HG02610 (cell line): ENCODE data around the gene QPRT.
"Not testable (repeated sequence)": the region's sequence is repeated elsewhere in the genome, so short reads cannot be mapped to it uniquely, and the experiment has no call there.

Experiments used
- ATAC-seq: cut with Tn5 transposase; IDR thresholded peaks from one replicate; pipeline ENCODE4 v1.9.1; 2021; ENCODE audit warnings: mild to moderate bottlenecking, moderate library complexity; ENCODE audit not compliant: unreplicated experiment

QPRT gene

GRCh38 chr16:29678691-29679267, at the start of gene QPRT:
Gene QPRT (plus strand): TSS chr16:29679180. CDS start chr16:29679198, 18 bp downstream.
- ATAC-seq, result no peak

GRCh38 chr16:29629318-29629717, 49.7 kb upstream of the QPRT start:
- ATAC-seq, result not testable (repeated sequence)

- ATAC-seq, result not testable (repeated sequence)
These were observed 47.3 kb upstream of the QPRT start for GRCh38 chr16:29631658-29632057.

GRCh38 chr16:29635902-29636301, 43.1 kb upstream of the QPRT start:
- not testable (repeated sequence) for ATAC-seq

- ATAC-seq, result not testable (repeated sequence)
These were observed 42.6 kb upstream of the QPRT start for GRCh38 chr16:29636368-29636767.

GRCh38 chr16:29638751-29639150, 40.2 kb upstream of the QPRT start:
- not testable (repeated sequence) for ATAC-seq

GRCh38 chr16:29641561-29641960, 37.4 kb upstream of the QPRT start:
- no peak for ATAC-seq

- ATAC-seq, result no peak
These were observed 35.4 kb upstream of the QPRT start for GRCh38 chr16:29643596-29643995.

GRCh38 chr16:29644338-29644857, 34.6 kb upstream of the QPRT start:
- peak; percentile 55 for ATAC-seq

- no peak for ATAC-seq
These were observed 33.8 kb upstream of the QPRT start for GRCh38 chr16:29644973-29645693.

GRCh38 chr16:29645694-29646187, 33.2 kb upstream of the QPRT start:
- ATAC-seq, result peak; percentile 44

- no peak for ATAC-seq
These were observed 32.0 kb upstream of the QPRT start for GRCh38 chr16:29646947-29647346.

- no peak for ATAC-seq
These were observed 29.1 kb upstream of the QPRT start for GRCh38 chr16:29649588-29650494.

GRCh38 chr16:29650771-29651170, 28.2 kb upstream of the QPRT start:
- ATAC-seq, result no peak

- ATAC-seq, result no peak
These were observed 27.1 kb upstream of the QPRT start for GRCh38 chr16:29651774-29652349.

GRCh38 chr16:29653471-29653870, 25.5 kb upstream of the QPRT start:
- no peak for ATAC-seq

- not testable (repeated sequence) for ATAC-seq
These were observed 25.1 kb upstream of the QPRT start for GRCh38 chr16:29653890-29654289.

- ATAC-seq, result no peak
These were observed 22.1 kb upstream of the QPRT start for GRCh38 chr16:29656688-29657523.

- no peak for ATAC-seq
These were observed 20.3 kb upstream of the QPRT start for GRCh38 chr16:29658705-29659104.
